DOHH2 (cell line): ENCODE data around the gene RASA4B.
"Not testable (repeated sequence)": the region's sequence is repeated elsewhere in the genome, so short reads cannot be mapped to it uniquely, and the experiment has no call there.

Source experiments
- CTCF ChIP-seq: fragments of 200-600 bp; sonication (generic); IDR thresholded peaks from one replicate; pipeline ENCODE4 v1.5.1; 2014; ENCODE audit warnings: antibody characterized with exemption, mild to moderate bottlenecking, low read depth, low read length; ENCODE audit not compliant: poor library complexity, severe bottlenecking
- EZH2phosphoT487 ChIP-seq: fragments of 200-600 bp; sonication (generic); IDR thresholded peaks from 2 replicates; pipeline ENCODE4 v1.6.1; 2017; ENCODE audit warnings: borderline replicate concordance, mild to moderate bottlenecking, antibody characterized with exemption, low read length, moderate library complexity, mixed read lengths

GRCh38 chr7:102527822-102528793 is 10.5 kb upstream of the RASA4B start:
- TF ChIP-seq CTCF, EZH2phosphoT487: not testable (repeated sequence)
